Body of pancreas (tissue), 4 donors: ENCODE results near the gene ADGRD1. TPM values are rescaled to one million over a fixed set of nuclear protein-coding genes. Genes with fewer than 3 reads are reported as not detected.

Experiments
- ATAC-seq: fragments of 150-250 bp; one replicate; pipeline ENCODE4 v1.9.1; 2016
- DNase-seq, 4 donors: peaks; one replicate each; pipeline ENCODE4 v3.0.0-alpha.2; 2019
- H3K27ac ChIP-seq, 4 donors: fragments of 200-600 bp; sonication (generic); 1 replicate in 3 of 4; 2 replicates in 1 of 4; pipeline versions ENCODE4 v1.5.1 to v1.6.1; 2016 to 2019; ENCODE audit warnings: mild to moderate bottlenecking in 1 of 4, mixed read lengths in 1 of 4, moderate library complexity in 1 of 4
- H3K27me3 ChIP-seq, 2 donors: fragments of 200-600 bp; sonication (generic); one replicate each; pipeline ENCODE4 v1.6.0; 2016; ENCODE audit warnings: mild to moderate bottlenecking in 1 of 2
- H3K36me3 ChIP-seq, 2 donors: fragments of 200-600 bp; sonication (generic); replicated peaks in 1 of 2; 2 replicates each; pipeline ENCODE4 v1.5.1; 2016; ENCODE audit warnings: low read depth in 2 of 2; ENCODE audit not compliant: insufficient read depth in 1 of 2
- H3K4me1 ChIP-seq: fragments of 200-600 bp; sonication (generic); one replicate; pipeline ENCODE4 v1.6.0; 2016
- H3K4me3 ChIP-seq, 2 donors: fragments of 200-600 bp; sonication (generic); 1 replicate in 1 of 2; 2 replicates in 1 of 2; pipeline ENCODE4 v1.5.1; 2016 to 2019
- H3K9me3 ChIP-seq, 3 donors: fragments of 200-600 bp; sonication (generic); 1 replicate in 2 of 3; 2 replicates in 1 of 3; pipeline ENCODE4 v1.5.1; 2016
- CTCF ChIP-seq, 7 experiments: fragments of 450-650 bp in 4 of 7; fragments of 200-600 bp in 3 of 7; sonication (generic) in 3 of 7; IDR thresholded peaks; one replicate each; pipeline ENCODE4 v1.5.1; 2016 to 2019; ENCODE audit warnings: antibody characterized with exemption in 7 of 7
- POLR2A ChIP-seq, 3 donors: fragments of 450-650 bp; IDR thresholded peaks; one replicate each; pipeline ENCODE4 v1.6.1; 2016; ENCODE audit warnings: antibody characterized with exemption in 3 of 3, mild to moderate bottlenecking in 2 of 3
- WGBS, 2 donors: methylation state at CpG; one replicate each; pipeline ENCODE4 v1.1.5; 2017; 5-methylcytosine and 5-hydroxymethylcytosine counted together
- intact Hi-C: fragments of 100-400 bp; cut with DNase I; formaldehyde crosslinking; loops from one replicate; pipeline ENCODE4 v1.15.1; 2023
- total RNA-seq, 2 donors: library from RNA; depleted of rRNA; stranded (reverse); fragments of >200 nt; gene quantifications; one replicate each; pipeline ENCODE4 v1.1.0, GENCODE V29; 2016

Gene ADGRD1
- total RNA-seq, 2 donors from 2014 or later: 4.4 to 4.9 TPM

- no peaks in the 10 kb centered on the region for H3K27me3 ChIP-seq
- DNase-seq (no peak), ATAC-seq (no peak)
- H3K4me1 ChIP-seq: no peaks in the 10 kb centered on the region
- intact Hi-C loops: no loop called here
- TF ChIP-seq CTCF (IDR thresholded peaks at IDR 0.05) (no peak), POLR2A (IDR thresholded peaks at IDR 0.05) (no peak)
- WGBS, 2 donors: 84 to 88% methylated on average over 7 to 16 of the region's 16 CpGs
- no peak overlapping the region for H3K27ac ChIP-seq
- no peak overlapping the region for H3K4me3 ChIP-seq
- H3K36me3 ChIP-seq: no peaks in the 10 kb centered on the region
- no peaks in the 10 kb centered on the region for H3K9me3 ChIP-seq
These were observed 79.8 kb downstream of the ADGRD1 start for GRCh38 chr12:131033486-131033885.

GRCh38 chr12:131033886-131034482 is 80.3 kb downstream of the ADGRD1 start:
- no peak for ATAC-seq
- no peaks in the 10 kb centered on the region for H3K9me3 ChIP-seq
- intact Hi-C loops: no loop called here
- TF ChIP-seq POLR2A (IDR thresholded peaks at IDR 0.05): no peak
- TF ChIP-seq CTCF (IDR thresholded peaks at IDR 0.05): no peak
- no peaks in the 10 kb centered on the region for H3K27me3 ChIP-seq
- WGBS, 2 donors: 87 to 88% methylated on average over 30 of the region's 30 CpGs
- H3K4me3 ChIP-seq: no peak overlapping the region
- H3K4me1 ChIP-seq: no peaks in the 10 kb centered on the region
- H3K36me3 ChIP-seq: no peaks in the 10 kb centered on the region
- H3K27ac ChIP-seq: no peak overlapping the region
- DNase-seq: no peak

DNA sequence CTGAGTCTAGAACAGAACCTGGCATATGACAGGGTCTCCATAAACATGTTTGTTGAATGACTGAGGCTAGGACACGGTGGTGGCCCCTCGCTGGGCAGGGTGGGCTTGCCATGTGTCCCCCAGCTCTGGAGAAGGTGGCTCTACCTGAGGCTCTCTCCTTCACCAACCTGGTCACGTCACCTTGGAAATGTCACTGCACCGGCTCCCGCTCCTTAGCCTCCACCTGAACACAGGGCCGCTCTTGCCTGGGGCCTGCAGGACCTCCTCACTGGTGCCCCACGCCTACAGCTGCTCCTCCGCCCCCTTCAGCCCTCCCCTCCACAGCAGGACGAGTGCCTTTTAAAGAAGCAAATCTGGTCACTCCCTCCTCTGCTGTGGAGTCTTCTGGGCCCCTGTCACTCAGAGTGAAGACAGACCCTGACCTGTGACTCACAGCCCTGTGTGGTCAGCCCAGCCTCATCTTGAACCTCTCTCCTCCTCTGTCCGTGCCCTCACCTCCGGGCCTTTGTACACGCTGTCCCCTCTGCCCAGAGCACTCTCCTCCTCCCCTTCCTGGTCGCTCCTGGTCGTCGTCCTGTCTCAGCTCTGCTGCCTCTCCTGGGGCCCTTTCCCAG is 81.0 kb downstream of the ADGRD1 start:
- no peaks in the 10 kb centered on the region for H3K36me3 ChIP-seq
- H3K4me3 ChIP-seq: no peak overlapping the region
- H3K4me1 ChIP-seq: no peaks in the 10 kb centered on the region
- H3K27ac ChIP-seq: no peak overlapping the region
- no peaks in the 10 kb centered on the region for H3K27me3 ChIP-seq
- no peaks in the 10 kb centered on the region for H3K9me3 ChIP-seq
- WGBS, 2 donors: 77% methylated on average over 14 to 15 of the region's 15 CpGs
- TF ChIP-seq CTCF (IDR thresholded peaks at IDR 0.05) (no peak), POLR2A (IDR thresholded peaks at IDR 0.05) (no peak)
- ATAC-seq: no peak
- intact Hi-C loops: no loop called here
- no peak for DNase-seq

- H3K4me1 ChIP-seq: no peaks in the 10 kb centered on the region
- no peaks in the 10 kb centered on the region for H3K9me3 ChIP-seq
- TF ChIP-seq POLR2A (IDR thresholded peaks at IDR 0.05) (no peak), CTCF (IDR thresholded peaks at IDR 0.05) (no peak)
- intact Hi-C loops: no loop called here
- no peak overlapping the region for H3K27ac ChIP-seq
- H3K27me3 ChIP-seq: no peaks in the 10 kb centered on the region
- H3K4me3 ChIP-seq: no peak overlapping the region
- DNase-seq (no peak), ATAC-seq (no peak)
- 76 to 83% methylated on average over 17 to 18 of the region's 18 CpGs for WGBS, 2 donors
- H3K36me3 ChIP-seq: no peaks in the 10 kb centered on the region
These were observed 81.6 kb downstream of the ADGRD1 start for GRCh38 chr12:131035245-131035681.

GRCh38 chr12:131038159-131038558 is 84.5 kb downstream of the ADGRD1 start:
- DNase-seq (no peak), ATAC-seq (no peak)
- H3K4me1 ChIP-seq: no peaks in the 10 kb centered on the region
- no peaks in the 10 kb centered on the region for H3K9me3 ChIP-seq
- H3K27me3 ChIP-seq: no peaks in the 10 kb centered on the region
- no peaks in the 10 kb centered on the region for H3K36me3 ChIP-seq
- TF ChIP-seq POLR2A (IDR thresholded peaks at IDR 0.05) (no peak), CTCF (IDR thresholded peaks at IDR 0.05) (no peak)
- intact Hi-C loops: no loop called here
- WGBS, 2 donors: 91 to 96% methylated on average over 10 to 11 of the region's 11 CpGs
- no peak overlapping the region for H3K27ac ChIP-seq
- no peak overlapping the region for H3K4me3 ChIP-seq
